GM19328 (cell line): ENCODE results near the gene TMEM255B.

Experiments used
- ATAC-seq: cut with Tn5 transposase; IDR thresholded peaks from one replicate; pipeline ENCODE4 v1.9.1; 2021; ENCODE audit warnings: mild to moderate bottlenecking, moderate library complexity; ENCODE audit not compliant: unreplicated experiment

TMEM255B gene

DNA sequence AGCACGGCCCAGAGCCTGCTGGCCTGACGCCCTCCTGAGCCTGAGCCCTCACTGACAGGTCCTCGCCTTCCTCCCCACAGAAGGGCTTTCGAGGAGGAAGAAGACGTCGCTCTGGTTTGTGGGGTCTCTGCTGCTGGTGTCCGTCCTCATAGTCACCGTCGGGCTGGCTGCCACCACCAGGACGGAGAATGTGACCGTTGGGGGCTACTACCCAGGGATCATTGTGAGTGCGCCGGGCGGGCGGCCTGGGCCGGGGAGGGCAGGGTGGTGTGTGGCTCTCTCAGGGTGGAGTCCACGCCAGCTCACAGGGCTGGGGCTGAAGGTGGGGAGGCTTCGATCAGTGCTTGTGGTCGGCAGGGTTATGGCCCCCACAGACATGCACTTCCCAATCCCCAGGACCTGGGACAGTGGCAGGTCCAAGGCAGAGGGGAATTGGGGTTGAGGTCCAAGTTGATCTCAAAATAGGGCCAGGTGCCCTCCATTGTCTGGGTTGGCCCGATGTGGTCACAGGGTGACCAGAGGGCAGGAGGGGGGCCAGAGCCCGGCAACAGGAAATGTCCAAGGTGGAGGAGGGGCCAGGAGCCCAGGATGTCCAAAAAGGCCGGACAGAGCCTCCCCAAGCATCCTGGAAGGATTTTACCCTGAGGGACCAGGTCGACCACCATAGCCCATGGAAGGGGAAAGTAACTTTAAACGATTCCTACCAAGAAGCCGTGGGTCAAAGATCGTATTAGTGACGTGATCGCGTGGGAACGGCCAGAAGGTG lies 7.2 kb downstream of the TMEM255B start:
- no peak for ATAC-seq

DNA sequence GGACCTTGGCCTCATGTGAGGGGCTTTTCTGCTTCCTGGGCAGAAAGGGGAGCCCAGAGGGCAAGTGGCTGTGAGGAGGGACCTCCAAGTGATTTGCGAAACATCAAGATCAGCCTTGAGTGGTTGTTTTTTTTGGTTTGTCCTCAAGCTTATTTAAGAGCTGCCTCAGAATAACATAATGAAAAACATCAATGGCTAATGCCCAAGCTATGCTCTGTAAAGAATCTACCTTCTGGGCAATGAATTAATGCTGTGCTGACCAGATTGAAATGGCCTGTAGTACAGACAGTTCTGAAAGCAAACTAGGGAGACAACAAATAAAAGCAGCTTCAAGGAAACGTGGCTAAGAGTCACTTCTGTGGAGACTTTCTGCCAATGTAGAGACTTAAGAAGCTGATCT lies 8.3 kb downstream of the TMEM255B start:
- ATAC-seq, result no peak

DNA sequence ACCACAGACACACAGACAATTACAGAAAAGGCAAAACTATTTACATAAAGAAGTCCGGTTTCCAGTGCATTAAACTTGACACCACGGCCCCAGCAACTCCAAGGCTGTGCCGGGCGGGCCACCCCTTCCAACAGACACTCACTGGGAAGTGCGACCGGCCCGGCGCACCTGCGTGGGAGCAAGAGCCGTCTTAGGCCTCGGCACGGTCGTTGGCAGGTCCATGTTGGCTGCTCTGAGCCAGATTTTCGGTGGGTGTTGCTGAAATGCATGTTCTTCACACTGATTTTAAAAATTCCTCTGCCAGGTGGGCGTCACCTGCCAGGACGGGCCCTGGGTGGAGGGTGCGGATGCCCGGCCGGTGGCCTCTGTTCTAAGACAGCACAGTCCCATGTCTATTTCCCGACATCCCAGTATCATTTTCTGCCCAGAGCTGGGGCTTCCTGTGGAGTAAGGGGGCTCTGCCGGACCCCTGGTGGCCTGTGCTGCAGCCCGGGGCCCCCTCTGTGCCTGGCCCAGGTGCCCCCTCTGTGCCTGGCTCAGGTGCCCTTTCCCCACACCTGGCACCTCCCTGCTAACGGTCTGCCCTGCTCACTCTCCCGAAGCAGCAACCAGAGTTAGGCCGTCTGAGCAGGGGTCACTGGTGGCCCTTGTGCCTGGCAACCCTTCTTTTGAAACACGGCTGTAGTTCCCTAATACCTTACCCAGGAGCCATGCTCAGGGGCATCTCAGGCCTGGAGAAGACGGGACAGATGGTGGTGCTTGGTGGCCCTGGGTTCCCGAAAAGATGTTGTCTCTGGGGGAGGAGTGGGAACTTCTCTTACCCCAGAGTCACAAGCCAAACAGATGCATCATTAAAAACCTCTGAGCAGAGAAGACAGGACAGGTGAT lies 9.2 kb downstream of the TMEM255B start:
- no peak for ATAC-seq

DNA sequence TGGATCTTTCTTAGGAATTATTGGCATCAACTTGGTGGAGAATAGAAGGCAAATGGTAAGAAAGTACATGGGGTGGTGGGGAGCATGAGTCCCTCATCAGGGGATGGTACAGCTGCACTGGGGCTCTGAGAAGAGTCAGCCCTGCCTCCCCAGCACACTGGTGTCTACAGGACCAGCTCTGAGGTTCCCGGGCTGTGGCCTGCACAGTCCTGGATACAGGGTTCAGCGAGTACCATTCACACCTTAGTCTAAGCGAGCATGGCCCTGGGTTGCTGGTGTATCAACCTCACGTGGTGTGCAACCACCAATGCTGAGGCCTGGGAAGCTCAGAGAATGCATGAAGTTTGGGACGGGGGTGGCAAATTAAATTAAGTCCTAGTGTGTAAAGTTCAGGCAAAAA lies 10.1 kb downstream of the TMEM255B start:
- no peak for ATAC-seq

DNA sequence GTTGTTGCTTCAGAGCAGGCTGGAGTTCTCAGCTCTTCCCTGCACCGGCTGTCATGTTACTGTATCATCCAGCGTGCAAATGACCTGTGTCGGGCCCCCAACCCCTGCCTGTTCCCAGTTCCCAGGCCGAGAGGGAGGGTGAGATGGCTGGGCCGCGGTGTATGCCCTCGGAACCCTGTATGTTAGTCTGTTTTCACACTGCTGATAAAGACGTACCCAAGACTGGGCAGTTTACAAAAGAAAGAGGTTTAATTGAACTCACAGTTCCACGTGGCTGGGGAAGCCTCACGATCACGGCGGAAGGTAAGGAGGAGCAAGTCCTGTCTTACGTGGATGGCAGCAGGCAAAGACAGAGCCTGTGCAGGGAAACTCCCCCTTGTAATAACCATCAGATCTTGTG lies 10.9 kb downstream of the TMEM255B start:
- ATAC-seq, result no peak

DNA sequence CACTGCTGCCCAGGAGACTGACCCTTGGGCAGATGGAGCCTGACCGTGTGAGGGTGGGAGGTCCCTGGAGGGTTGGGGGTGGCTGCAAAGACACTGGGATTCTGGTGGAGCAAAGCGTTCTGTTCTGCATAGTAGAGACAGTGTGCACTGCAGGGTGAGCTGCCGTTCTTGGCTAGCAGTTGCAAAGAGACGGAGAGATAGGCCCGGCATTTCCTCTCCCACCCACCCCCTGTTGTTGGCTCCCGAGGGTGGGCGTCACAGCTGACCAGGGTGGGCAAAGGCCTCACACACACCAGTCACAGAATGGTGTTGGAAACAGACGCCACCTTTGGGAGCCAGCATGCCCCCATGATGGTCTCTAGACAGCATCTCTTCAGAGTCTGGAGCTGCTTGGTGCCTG lies 11.4 kb downstream of the TMEM255B start:
- no peak for ATAC-seq

DNA sequence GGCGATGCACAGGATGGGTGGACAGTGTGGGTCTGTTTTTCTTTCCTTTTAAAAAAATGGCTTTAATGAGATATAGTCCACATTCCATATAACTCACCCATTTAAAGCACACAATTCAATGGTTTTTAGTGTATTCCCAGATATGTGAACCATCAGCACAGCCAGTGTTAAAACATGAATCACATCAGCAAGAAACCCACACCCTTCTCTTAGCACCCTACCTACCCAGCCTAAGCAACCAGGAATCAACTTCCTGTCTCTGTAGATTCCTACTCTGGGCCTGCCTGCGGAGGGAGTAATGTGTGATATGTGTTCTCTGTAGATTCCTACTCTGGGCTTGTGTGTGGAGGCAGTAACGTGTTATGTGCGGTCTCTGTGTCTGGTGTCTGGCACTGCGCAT lies 11.9 kb downstream of the TMEM255B start:
- no peak for ATAC-seq

DNA sequence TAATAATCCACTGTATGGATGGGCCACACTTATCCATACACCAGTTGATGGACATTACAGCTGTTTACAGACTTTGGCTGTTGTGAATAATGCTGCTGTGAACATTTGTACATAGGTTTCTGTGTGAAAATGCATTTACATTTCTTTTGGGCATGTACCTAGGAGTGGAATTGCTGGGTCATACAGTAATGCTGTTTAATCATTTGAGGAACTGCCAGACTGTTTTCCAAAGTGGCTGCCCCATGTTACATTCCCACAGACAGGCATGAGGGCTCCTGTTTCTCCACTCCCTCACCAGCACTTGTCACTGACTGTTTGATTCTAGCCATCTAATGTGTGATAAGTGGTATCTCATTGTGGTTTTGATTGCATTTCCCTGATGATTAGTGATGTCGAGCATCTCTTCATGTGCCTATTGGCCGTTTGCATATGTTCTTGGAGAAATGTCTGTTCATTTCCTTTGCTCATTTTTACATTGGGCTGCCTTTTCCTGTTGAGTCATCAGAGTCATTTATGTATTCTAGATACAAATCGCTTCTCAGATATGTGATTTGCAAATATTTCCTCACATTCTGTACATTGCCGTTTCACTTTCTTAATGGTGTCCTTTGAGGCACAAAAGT lies 12.8 kb downstream of the TMEM255B start:
- ATAC-seq, result no peak

DNA sequence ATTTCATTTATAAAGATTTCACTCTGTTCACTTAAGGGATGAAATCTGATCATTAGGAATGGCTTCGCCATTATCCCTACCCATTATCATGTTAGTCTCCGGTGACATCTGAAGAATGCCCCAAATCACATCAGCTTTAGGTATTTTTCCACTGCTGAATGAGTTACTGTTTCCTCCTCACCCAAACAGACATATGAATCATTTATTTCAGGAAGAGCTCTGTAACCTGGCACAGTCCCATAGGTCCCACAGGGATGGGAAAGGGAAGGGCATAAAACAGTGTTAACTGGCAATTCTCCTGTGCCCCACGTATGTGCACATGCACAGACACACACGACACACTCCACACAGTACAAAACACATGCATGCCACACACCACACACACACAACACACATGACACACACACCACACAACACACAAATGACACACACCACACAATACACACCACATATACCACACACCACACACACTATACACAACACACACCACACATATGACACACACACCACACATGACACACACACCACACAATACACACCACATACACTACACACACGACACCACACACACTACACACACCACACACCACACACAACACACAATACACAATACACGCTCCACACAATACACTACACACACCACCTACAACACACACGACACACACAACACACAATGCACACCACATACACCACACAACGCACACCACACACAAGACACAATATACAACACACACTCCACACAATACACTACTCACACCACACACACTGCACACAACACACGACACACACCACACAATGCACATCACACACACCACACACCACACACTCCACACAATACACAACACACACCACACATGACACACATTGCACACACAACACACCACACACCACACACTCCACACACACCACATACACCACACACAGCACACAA lies 15.4 kb downstream of the TMEM255B start:
- ATAC-seq, result no peak

DNA sequence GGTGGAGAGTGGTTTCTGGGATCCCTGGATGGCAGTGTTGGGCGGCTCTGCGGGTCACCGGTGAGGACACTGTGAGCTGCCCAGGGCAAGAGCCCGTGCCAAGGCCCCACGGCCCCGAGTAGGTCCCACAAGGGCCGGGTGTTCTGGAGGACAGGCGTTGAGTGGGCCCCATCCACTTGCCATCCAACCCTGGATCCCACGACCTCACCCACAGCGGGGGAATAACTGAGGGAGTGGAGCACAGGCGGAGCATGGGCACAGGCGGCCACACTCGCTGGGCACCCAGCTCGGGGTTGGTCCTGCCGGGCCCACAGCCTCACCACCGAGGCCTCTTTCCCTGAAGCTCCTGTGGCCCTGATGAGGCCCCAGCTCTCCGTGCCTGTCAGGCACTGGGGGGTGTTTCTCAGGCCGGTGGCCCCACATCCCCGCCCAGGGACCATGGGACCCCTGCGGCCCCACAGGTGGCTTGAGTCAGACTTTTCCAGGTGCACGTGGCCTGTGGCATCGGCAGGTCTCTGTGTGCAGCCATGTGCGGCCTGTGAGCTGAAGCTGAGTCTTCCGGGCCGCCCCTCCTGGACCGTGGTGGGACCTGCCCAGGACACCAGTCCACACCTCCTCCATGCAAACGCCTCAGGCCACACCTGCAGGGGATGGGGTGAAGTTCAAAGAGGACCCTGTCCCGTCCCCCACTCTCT lies 16.6 kb downstream of the TMEM255B start:
- ATAC-seq, result no peak

DNA sequence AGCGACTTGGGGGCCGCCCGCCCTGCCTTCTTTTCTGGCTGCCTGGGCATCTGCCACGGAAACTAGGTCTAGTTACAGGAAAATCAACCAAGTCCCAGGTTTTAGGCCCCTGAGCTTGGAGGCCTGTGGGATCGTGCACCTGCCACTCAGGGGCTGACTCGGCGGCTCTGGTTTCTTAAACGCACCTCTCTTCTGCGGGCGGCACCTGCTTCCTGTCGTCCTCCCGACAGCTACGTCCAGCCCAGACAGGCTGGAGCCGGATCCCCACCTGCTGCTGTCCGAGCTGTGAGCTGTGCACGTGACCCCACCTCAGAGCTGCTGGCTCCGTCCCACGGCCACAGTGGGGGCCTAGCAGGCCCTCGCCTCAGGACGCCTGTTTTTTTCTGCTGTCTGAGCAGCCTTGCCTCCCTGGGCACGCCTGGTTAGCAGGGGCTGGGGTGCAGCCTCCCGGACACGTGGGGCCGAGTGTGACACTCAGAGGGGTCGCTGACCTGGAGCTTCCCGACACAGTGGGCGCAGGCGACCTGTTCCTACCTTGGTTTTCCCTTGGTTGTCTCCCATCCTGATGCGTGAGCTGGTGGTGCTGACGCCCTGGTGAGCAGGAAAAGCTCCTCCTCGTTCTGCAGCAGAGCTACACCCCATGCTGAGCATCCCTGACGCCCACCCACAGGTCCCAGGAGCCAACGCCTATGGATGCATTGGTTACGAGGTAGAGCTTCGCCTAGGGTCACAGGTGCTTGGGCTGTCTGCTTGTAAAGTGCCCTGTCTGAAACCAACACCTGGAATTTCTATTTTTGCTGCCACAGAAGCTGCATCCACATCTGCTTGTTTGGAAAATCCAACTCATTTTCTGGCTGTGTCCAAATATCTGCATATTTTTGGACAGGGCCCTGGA lies 17.5 kb downstream of the TMEM255B start:
- ATAC-seq, result no peak

DNA sequence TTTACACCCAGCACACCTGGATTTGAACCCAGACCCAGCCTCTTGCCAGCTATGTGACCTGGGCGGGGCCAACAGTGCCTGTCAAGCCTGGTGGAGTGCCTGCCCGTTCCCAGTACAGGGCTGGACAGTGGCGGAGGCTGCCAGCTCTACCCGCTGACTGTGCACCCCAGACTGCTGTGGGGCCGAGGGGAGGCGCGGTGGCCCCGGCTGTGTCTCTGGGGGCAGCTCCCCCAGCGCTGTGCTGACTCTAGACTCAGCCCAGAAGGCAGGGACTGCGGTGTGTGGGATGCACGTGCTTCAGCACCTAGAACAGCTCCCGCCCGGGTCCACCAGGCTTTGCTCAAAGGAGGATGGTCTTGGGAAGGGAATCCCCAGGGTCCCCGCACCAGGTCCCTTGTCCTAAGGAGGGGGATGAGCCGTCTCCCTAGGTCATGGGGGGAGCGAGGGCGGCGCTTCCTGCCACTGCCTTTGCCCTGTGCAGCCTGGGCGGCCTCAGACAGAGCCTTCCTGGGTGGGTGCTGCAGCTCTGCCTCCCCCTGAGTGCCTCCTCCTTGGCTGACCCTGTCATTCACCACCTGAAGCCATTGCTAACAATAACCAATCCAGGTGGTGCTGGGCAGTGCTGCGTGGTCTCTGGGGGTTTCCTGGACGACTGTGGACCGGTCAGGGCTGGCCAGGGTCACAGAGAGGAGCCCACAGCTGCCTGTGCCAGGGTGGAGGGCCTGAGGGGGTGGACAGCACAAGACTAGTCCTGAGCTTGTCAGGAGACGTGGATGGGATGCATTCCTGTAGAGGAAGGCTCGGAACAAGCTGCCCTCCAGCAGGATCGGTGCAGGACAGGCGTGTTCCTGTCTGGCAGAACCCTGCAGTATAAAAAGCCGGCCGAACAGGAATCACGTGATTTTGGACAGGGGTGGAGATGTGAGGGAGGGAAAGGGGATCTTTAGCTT lies 18.6 kb downstream of the TMEM255B start:
- ATAC-seq, result no peak

DNA sequence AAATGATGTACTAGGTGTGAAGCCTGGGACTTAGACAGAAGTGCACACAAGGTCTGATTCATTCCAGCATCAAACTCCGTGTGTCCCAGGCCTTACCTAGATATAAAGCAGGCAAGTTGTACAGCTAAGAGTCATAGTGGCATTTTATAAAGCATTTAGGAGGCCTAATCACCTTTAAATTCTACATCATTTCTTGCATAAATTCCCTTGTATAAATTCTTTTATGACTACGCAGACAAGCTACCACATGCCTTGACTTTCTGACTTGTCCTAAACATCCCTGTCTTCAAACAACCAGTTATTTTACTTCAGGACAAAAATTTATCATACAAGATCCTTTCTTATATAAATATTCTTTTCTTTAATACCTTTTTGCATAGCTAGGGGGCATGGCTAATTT lies 22.5 kb downstream of the TMEM255B start:
- ATAC-seq, result no peak

DNA sequence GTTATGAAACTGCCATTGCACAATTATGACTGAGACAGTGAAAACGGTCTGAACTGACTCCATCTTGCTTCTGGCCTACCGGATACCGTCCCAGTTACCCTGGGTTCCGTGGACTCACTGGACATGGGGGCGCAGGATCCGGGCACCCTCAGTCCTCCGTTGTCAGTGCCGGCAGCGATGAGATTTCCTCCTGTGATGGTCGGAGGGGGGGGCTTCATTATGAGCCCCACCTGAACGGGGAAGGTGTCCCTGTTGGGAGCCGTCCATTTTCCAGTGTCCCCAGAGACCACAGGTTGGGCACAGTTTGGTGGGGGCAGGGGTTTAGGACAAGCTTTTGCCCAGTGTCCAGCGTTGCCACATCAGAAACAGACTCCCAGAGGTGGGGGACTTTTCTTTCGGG lies 23.4 kb downstream of the TMEM255B start:
- no peak for ATAC-seq

DNA sequence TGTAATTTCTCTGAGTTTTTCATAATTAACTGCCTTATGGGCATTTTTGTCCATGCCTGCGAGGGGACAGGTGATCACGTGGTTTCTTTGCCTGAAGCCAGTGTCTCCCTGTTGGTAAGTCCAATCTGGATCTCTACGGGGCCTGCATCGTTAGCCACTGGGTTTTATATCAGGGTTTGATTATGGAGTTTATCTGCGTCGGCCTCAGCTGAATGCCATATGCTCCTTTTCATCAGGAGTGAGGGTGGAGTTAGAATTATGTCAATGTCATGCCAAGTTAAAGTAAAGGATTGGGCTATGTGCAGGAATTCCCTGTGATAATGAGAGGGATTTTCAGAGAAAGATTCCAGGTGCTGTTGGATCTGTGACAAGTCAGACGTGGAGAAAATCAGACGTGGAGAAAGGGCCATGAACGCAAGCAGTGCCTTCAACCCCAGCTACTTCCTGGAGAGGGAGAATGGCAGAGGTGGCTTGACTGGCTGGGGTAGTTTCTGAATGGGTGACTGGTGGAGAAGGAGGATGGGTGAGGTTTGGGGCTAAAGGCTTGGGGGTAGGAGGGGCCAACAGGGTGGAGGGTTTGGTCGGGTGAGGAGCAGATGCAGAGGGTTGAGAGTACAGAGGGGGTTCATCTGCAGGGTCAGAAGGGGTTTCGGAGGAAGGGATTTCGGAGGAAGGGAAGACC lies 24.3 kb downstream of the TMEM255B start:
- ATAC-seq, result no peak

DNA sequence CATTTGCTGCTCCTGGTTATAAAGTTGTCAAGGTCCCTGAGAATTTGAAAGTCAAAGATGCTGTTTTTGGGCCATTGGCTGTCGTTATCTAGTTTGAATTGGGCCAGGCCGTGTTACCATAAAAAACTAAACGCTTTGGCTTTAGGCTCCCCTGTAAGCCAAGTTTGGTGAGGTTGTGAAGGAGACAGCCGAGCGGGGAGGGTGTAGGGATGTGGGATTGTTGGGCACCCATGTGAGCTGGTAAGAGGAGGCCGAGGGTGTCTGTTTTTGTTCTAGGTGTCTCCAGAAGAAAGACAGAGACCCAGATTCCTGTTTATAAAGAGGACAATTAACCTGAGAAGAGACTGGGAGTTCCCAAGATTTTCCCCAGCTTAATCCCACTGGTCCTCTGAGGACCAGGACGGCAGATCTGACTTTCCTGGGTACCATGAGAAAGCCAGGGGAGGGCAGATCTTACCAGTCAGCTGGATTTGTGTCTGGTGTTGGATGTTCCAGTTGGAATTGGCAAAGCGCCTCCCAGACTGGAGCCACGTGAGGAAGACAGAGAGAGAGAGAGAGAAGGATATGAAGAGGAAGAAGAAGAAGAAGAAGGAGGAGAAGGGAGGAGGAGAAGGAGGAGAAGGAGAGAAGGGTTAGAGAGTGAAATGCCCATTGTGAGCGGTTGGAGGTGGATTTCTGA lies 25.1 kb downstream of the TMEM255B start:
- no peak for ATAC-seq

DNA sequence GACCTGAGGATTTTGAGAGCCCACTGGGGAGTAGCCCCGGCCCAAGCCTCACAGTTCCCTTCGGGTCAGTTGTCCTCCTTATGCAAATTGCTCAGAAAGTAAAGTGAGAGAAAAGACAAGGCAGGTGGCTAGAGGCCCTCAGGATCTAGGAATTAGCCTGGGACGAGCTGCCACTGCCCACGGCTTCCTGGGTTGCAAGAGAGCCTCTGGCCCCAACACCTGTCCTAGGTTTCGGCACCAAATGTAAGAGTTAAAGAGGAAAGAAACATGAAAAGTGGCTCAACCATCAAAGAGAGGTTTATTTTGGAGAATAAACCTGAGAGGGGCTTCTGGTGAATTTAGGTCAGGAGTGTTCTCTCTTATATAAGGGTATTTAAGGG lies 25.6 kb downstream of the TMEM255B start:
- no peak for ATAC-seq
